ENCODE results near the gene GRB10. TPM values are rescaled to one million over a fixed set of nuclear protein-coding genes. Genes with fewer than 3 reads are reported as not detected.

The GRB10 gene
- total RNA-seq, 2 donors from 2014 or later, result 10.3 to 15.1 TPM

DNA sequence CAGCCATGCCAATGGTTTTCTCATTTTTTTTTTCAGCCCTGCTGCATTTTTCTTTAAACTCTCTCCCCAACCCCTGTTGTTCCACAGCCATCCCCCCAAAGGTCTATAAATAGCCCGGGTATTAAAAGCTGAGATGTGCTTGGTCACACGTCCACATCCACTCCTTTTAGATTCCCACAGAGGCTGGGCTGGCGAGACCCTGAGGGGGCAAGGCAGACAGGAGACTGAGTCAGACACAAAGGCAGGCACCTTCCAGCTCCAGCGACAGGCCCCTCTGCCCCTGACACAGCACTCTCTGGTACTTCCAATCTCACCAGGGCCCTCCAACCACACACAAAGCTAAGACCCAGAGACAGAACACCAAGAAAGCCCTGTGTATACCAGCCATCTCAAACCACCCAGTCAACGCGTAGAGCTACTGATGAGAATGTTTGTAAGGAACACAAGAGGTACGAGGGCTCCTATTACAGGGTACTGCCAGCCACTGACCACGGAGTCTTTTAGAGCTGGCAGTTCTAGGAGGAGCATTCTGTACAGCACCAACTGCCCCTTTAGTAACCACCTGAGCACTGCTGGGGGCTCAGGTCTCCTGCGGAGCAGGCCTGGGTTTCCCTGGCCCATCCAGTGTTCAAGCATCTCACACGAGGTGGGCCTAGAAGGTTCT is 153.3 kb downstream of the GRB10 start:
- no peak for DNase-seq
- H3K9me3 ChIP-seq, result no peaks in the 10 kb centered on the region
- no peak overlapping the region for H3K27ac ChIP-seq
- no peaks in the 10 kb centered on the region for H3K27me3 ChIP-seq
- no peak overlapping the region for H3K4me3 ChIP-seq
- no peak for TF ChIP-seq CTCF (IDR thresholded peaks at IDR 0.05)
- H3K36me3 ChIP-seq, result no peaks in the 10 kb centered on the region
- intact Hi-C loops (cut with DNase I), result no loop called here
- no peak overlapping the region for H3K9ac ChIP-seq (ENCODE audit: low read depth in 2 of 2, low read length in 2 of 2)
- H3K4me1 ChIP-seq, result no peaks in the 10 kb centered on the region

DNA sequence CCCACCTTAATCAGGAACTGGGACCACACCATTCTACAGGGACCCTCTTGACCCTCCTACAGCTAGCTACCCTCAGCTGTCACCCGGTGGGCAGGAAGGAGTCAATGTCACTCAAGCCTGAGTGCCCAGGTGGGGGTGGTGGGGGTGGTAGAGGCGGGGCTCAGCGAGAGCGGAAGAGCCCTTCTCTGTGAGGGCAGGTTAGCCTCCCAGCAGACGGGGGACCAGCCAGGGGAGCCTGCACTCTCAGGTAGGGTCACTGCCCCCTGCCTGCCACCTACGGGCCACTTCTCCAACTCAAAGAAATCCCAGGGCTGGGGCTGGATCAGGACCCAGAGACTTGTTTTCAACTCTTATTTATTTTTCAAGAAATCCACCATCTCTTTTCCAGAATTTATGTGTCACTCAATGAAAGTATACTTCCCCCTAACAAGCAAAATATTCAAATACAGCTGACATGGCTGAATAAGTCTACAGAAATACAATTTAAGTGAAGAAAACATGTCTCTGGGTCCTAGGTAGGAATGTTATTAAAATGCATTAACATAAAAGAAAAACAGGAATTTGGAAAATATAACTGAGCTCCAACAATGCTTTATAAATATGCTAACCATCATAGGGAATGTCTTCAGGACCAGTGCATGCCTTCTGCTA is 154.1 kb downstream of the GRB10 start:
- no peak for DNase-seq
- Histone ChIP-seq H3K4me1 (no peaks in the 10 kb centered on the region), H3K36me3 (no peaks in the 10 kb centered on the region), H3K27me3 (no peaks in the 10 kb centered on the region), H3K9ac (ENCODE audit: low read depth in 2 of 2, low read length in 2 of 2) (no peak overlapping the region), H3K4me3 (no peak overlapping the region), H3K27ac (no peak overlapping the region), H3K9me3 (no peaks in the 10 kb centered on the region)
- intact Hi-C loops (cut with DNase I), result no loop called here
- no peak for TF ChIP-seq CTCF (IDR thresholded peaks at IDR 0.05)

- H3K4me1 ChIP-seq, result no peaks in the 10 kb centered on the region
- H3K9me3 ChIP-seq, result no peaks in the 10 kb centered on the region
- intact Hi-C loops (cut with DNase I), result no loop called here
- H3K27ac ChIP-seq, result no peak overlapping the region
- H3K9ac ChIP-seq (ENCODE audit: low read depth in 2 of 2, low read length in 2 of 2), result no peak overlapping the region
- no peak for TF ChIP-seq CTCF (IDR thresholded peaks at IDR 0.05)
- H3K27me3 ChIP-seq, result no peaks in the 10 kb centered on the region
- no peak for DNase-seq
- H3K36me3 ChIP-seq, result no peaks in the 10 kb centered on the region
- H3K4me3 ChIP-seq, result no peak overlapping the region
Observed at GRCh38 chr7:50627824-50628361, 154.8 kb downstream of the GRB10 start.

DNA sequence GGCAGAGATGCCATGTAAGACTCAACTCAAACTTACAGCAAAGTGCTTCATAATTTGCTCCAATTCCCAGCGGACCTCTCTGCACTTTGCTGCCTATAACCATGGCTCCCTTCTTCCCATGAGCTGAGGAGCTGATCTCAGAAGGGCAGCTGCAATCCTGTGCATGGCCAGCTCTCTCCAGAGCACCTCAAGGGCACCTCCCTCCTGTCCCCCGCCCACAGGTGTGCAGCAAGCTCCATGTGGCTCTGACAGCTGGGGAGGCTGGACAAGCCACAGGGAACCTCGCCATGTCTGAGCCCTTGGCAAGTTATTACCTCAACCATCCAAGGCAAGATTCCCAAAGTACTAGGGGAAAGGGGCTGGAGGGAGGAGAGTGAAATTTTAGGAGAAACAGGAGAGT is 156.4 kb downstream of the GRB10 start:
- Histone ChIP-seq H3K36me3 (no peaks in the 10 kb centered on the region), H3K4me3 (no peak overlapping the region), H3K27me3 (no peaks in the 10 kb centered on the region), H3K4me1 (no peaks in the 10 kb centered on the region), H3K27ac (no peak overlapping the region), H3K9ac (ENCODE audit: low read depth in 2 of 2, low read length in 2 of 2) (no peak overlapping the region), H3K9me3 (no peaks in the 10 kb centered on the region)
- no peak for DNase-seq
- intact Hi-C loops (cut with DNase I), result no loop called here
- no peak for TF ChIP-seq CTCF (IDR thresholded peaks at IDR 0.05)

DNA sequence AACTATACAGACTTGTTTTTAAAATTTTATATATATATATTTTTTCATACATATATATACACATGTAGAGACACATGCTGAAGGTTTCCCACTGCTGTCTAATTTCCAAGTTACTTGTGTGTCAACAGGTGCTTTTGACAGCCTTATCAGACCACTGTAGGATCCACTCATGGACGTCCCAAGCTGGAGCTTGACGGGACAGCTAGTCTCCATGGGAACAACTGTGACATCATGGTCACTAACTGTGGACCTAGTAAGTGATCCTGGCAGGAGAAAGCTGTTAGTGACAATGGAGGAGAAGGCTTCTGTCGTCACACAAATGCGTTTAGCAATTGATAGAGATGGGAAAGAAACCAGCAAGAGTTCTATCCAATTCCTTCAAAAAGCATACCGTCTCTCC is 157.3 kb downstream of the GRB10 start:
- Histone ChIP-seq H3K4me3 (no peak overlapping the region), H3K36me3 (no peaks in the 10 kb centered on the region), H3K27me3 (no peaks in the 10 kb centered on the region), H3K4me1 (no peaks in the 10 kb centered on the region), H3K9ac (ENCODE audit: low read depth in 2 of 2, low read length in 2 of 2) (no peak overlapping the region), H3K9me3 (no peaks in the 10 kb centered on the region), H3K27ac (no peak overlapping the region)
- TF ChIP-seq CTCF (IDR thresholded peaks at IDR 0.05), result no peak
- no peak for DNase-seq
- intact Hi-C loops (cut with DNase I), result no loop called here

Measured in colonic mucosa (tissue), 4 donors.